ENCODE data around the gene RASD2. TPM values are rescaled to one million over a fixed set of nuclear protein-coding genes. Genes with fewer than 3 reads are reported as not detected.

RASD2 gene
- total and polyA plus RNA-seq, 10 of the 15 experiments (the other 5 are each of a cell fraction or from before 2014, with no cell fraction given), result 0.03 TPM; not detected in 9

DNA sequence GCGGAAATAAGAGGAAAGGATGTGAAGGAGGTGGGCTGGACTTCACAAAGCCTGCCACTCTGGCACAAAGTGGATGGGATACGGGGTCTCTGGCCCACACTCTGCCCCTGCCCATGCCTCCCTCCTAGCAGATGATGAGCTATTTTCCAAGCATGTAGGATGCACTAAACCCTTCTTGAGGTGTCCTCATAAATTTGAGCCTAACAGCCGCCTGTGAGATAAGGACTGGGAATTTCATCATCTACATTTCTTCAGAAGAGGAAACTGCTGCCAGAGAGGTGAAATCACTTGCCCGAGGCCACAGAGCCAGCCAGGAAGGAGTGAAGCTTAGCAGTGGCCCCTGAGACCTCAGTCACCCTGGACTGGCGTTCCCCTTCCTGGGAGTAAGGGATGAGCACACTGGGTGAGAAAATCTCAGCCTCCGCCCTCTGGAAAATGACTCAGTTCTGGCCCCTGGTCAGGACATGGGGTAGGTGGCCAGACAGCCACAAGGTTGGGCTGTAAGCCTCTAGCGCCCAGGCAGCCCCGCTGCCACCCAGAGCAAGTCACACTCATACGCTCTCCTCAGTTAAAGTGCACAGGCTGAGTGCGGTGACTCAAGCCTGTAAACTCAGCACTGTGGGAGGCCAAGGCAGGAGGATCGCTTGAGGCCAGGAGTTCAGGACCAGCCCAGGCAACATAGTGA lies 48.6 kb downstream of the RASD2 start (continued):
- TF ChIP-seq IRF4 (IDR thresholded peaks at IDR 0.05; ENCODE audit: low read depth, low read length), result no peak

DNA sequence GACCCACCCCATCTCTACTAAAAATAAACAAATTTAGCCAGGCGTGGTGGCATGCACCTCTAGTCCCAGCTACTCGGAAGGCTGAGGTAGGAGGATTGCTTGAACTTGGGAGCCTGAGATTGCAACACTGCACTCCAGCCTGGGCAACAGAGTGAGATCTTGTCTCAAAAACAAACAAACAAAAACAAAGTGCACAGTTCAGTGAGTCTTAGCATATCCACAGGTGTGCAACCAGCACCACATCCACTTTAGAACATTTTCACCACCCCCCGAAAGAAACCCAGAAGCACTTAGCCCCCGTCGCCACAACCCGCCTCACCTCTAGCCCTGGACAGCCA lies 49.1 kb downstream of the RASD2 start:
- ChIA-PET POLR2A (no interaction called here), CTCF (no interaction called here), SMC1A (ENCODE audit: uncharacterized antibody, unreplicated experiment) (no interaction called here), RAD21 (ENCODE audit: unreplicated experiment) (no interaction called here)
- no peak overlapping the region for H3K4me2 ChIP-seq (ENCODE audit: control insufficient read depth, insufficient read depth)
- in situ Hi-C loops (cut with MboI) (no loop called here), intact Hi-C loops (cut with micrococcal nuclease; ENCODE audit: unreplicated experiment) (no loop called here)
- H3K79me2 ChIP-seq (ENCODE audit: control insufficient read depth, insufficient read depth, low read length), result no peaks in the 10 kb centered on the region
- no peaks in the 10 kb centered on the region for H3K36me3 ChIP-seq (ENCODE audit: control insufficient read depth in 2 of 2, insufficient read depth in 2 of 2, low read length in 1 of 2)
- DNase-seq (ENCODE audit: low read depth, low spot score) (no peak), ATAC-seq (no peak), FAIRE-seq (no peak)
- BruUV-seq (replicated peaks), result no TSS peak
- H3K9me3 ChIP-seq (replicated peaks; ENCODE audit: control insufficient read depth, insufficient read depth, low read length), result no peaks in the 10 kb centered on the region
- no peaks in the 10 kb centered on the region for H3K4me1 ChIP-seq (ENCODE audit: control insufficient read depth, insufficient read depth, low read length)
- no peak overlapping the region for H3K27ac ChIP-seq (ENCODE audit: control insufficient read depth, insufficient read depth)
- H4K20me1 ChIP-seq (ENCODE audit: control insufficient read depth, insufficient read depth), result no peaks in the 10 kb centered on the region
- peaks cover 5 to 6% of the 10 kb centered on the region in 2 experiments; a peak in 2 of 4 replicates for H3K27me3 ChIP-seq (replicated peaks in 1 of 2; ENCODE audit: control insufficient read depth in 2 of 2, insufficient read depth in 2 of 2, low read length in 1 of 2)
- no peak overlapping the region for H3K4me3 ChIP-seq
- H2AFZ ChIP-seq (ENCODE audit: control insufficient read depth, low read depth, low read length), result no peak overlapping the region
- H3K9ac ChIP-seq (ENCODE audit: control insufficient read depth, insufficient read depth, low read length), result no peak overlapping the region
- 56% methylated on average over 6 of the region's 6 CpGs for WGBS (ENCODE audit: insufficient coverage, insufficient replicate concordance, low lambda C conversion rate, missing lambda C conversion rate)
- TF ChIP-seq, protein P1, sequence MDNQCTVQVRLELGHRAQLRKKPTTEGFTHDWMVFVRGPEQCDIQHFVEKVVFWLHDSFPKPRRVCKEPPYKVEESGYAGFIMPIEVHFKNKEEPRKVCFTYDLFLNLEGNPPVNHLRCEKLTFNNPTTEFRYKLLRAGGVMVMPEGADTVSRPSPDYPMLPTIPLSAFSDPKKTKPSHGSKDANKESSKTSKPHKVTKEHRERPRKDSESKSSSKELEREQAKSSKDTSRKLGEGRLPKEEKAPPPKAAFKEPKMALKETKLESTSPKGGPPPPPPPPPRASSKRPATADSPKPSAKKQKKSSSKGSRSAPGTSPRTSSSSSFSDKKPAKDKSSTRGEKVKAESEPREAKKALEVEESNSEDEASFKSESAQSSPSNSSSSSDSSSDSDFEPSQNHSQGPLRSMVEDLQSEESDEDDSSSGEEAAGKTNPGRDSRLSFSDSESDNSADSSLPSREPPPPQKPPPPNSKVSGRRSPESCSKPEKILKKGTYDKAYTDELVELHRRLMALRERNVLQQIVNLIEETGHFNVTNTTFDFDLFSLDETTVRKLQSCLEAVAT (IDR thresholded peaks at IDR 0.05), result no peak
- TF ChIP-seq, protein P2, sequence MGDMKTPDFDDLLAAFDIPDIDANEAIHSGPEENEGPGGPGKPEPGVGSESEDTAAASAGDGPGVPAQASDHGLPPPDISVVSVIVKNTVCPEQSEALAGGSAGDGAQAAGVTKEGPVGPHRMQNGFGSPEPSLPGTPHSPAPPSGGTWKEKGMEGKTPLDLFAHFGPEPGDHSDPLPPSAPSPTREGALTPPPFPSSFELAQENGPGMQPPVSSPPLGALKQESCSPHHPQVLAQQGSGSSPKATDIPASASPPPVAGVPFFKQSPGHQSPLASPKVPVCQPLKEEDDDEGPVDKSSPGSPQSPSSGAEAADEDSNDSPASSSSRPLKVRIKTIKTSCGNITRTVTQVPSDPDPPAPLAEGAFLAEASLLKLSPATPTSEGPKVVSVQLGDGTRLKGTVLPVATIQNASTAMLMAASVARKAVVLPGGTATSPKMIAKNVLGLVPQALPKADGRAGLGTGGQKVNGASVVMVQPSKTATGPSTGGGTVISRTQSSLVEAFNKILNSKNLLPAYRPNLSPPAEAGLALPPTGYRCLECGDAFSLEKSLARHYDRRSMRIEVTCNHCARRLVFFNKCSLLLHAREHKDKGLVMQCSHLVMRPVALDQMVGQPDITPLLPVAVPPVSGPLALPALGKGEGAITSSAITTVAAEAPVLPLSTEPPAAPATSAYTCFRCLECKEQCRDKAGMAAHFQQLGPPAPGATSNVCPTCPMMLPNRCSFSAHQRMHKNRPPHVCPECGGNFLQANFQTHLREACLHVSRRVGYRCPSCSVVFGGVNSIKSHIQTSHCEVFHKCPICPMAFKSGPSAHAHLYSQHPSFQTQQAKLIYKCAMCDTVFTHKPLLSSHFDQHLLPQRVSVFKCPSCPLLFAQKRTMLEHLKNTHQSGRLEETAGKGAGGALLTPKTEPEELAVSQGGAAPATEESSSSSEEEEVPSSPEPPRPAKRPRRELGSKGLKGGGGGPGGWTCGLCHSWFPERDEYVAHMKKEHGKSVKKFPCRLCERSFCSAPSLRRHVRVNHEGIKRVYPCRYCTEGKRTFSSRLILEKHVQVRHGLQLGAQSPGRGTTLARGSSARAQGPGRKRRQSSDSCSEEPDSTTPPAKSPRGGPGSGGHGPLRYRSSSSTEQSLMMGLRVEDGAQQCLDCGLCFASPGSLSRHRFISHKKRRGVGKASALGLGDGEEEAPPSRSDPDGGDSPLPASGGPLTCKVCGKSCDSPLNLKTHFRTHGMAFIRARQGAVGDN (IDR thresholded peaks at IDR 0.05), result no peak
- TF ChIP-seq, protein P3, sequence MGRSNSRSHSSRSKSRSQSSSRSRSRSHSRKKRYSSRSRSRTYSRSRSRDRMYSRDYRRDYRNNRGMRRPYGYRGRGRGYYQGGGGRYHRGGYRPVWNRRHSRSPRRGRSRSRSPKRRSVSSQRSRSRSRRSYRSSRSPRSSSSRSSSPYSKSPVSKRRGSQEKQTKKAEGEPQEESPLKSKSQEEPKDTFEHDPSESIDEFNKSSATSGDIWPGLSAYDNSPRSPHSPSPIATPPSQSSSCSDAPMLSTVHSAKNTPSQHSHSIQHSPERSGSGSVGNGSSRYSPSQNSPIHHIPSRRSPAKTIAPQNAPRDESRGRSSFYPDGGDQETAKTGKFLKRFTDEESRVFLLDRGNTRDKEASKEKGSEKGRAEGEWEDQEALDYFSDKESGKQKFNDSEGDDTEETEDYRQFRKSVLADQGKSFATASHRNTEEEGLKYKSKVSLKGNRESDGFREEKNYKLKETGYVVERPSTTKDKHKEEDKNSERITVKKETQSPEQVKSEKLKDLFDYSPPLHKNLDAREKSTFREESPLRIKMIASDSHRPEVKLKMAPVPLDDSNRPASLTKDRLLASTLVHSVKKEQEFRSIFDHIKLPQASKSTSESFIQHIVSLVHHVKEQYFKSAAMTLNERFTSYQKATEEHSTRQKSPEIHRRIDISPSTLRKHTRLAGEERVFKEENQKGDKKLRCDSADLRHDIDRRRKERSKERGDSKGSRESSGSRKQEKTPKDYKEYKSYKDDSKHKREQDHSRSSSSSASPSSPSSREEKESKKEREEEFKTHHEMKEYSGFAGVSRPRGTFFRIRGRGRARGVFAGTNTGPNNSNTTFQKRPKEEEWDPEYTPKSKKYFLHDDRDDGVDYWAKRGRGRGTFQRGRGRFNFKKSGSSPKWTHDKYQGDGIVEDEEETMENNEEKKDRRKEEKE (IDR thresholded peaks at IDR 0.05), result no peak
- TF ChIP-seq RBBP5 (conservative IDR thresholded peaks at IDR 0.05) (no peak), ATF3 (IDR thresholded peaks at IDR 0.05; ENCODE audit: borderline replicate concordance, extremely low read depth, low read depth, low read length) (no peak), MTA3 (IDR thresholded peaks at IDR 0.05; ENCODE audit: borderline replicate concordance, low read length) (no peak)

All from GM12878 (cell line).